H9 (cell line): ENCODE measurements around the gene PTPRN2. TPM values are rescaled to one million over a fixed set of nuclear protein-coding genes. Genes with fewer than 3 reads are reported as not detected.

Experiments
- DNase-seq: peaks from one replicate; pipeline ENCODE4 v3.0.0-alpha.2; 2017
- H2AFZ ChIP-seq: one replicate; pipeline ENCODE4 v1.6.1; 2013; ENCODE audit warnings: mild to moderate bottlenecking, low read length, control low read depth, moderate library complexity
- H2AK5ac ChIP-seq: 2 replicates; pipeline ENCODE4 v1.6.1; 2013; ENCODE audit warnings: low read length, control low read depth, mixed read lengths; ENCODE audit not compliant: insufficient read length
- H2BK120ac ChIP-seq: one replicate; pipeline ENCODE4 v1.6.1; 2013; ENCODE audit warnings: low read depth, mild to moderate bottlenecking, low read length, control low read depth, inconsistent platforms; ENCODE audit not compliant: poor library complexity, severe bottlenecking
- H2BK12ac ChIP-seq: 2 replicates; pipeline ENCODE4 v1.6.1; 2013; ENCODE audit warnings: low read length, control low read depth, mixed read lengths, low read depth; ENCODE audit not compliant: insufficient read length
- H2BK15ac ChIP-seq: 2 replicates; pipeline ENCODE4 v1.6.1; 2013; ENCODE audit warnings: low read depth, low read length, control low read depth
- H2BK20ac ChIP-seq: one replicate; pipeline ENCODE4 v1.6.1; 2013; ENCODE audit warnings: low read depth, mild to moderate bottlenecking, low read length, control low read depth, inconsistent platforms; ENCODE audit not compliant: poor library complexity, severe bottlenecking
- H2BK5ac ChIP-seq: 2 replicates; pipeline ENCODE4 v1.6.1; 2013; ENCODE audit warnings: low read length, control low read depth, mixed read lengths; ENCODE audit not compliant: insufficient read length
- H3K14ac ChIP-seq: 2 replicates; pipeline ENCODE4 v1.6.1; 2013; ENCODE audit warnings: low read length, control low read depth; ENCODE audit not compliant: insufficient read depth
- H3K18ac ChIP-seq: 2 replicates; pipeline ENCODE4 v1.6.1; 2013; ENCODE audit warnings: low read depth, mild to moderate bottlenecking, mixed read lengths, low read length, control low read depth; ENCODE audit not compliant: insufficient read length
- H3K23ac ChIP-seq: 2 replicates; pipeline ENCODE4 v1.6.1; 2013; ENCODE audit warnings: low read length, control low read depth, mixed read lengths, low read depth; ENCODE audit not compliant: insufficient read length
- H3K23me2 ChIP-seq: 2 replicates; pipeline ENCODE4 v1.6.1; 2013; ENCODE audit warnings: low read depth, mild to moderate bottlenecking, mixed read lengths, low read length, control low read depth; ENCODE audit not compliant: insufficient read length, poor library complexity, severe bottlenecking
- H3K27ac ChIP-seq: 2 replicates; pipeline ENCODE4 v1.5.1; 2013; ENCODE audit warnings: low read length, control low read depth, mixed read lengths, low read depth; ENCODE audit not compliant: insufficient read length
- H3K27me3 ChIP-seq: 2 replicates; pipeline ENCODE4 v1.6.1; 2013; ENCODE audit warnings: low read length, control low read depth, inconsistent platforms; ENCODE audit not compliant: insufficient read depth
- H3K4ac ChIP-seq: 2 replicates; pipeline ENCODE4 v1.6.1; 2013; ENCODE audit warnings: low read depth, mild to moderate bottlenecking, control low read depth, inconsistent platforms, low read length, moderate library complexity
- H3K4me1 ChIP-seq: 2 replicates; pipeline ENCODE4 v1.6.1; 2013; ENCODE audit warnings: low read length, control low read depth, inconsistent platforms; ENCODE audit not compliant: insufficient read depth
- H3K4me2 ChIP-seq: 2 replicates; pipeline ENCODE4 v1.6.1; 2013; ENCODE audit warnings: low read length, control low read depth, mixed read lengths; ENCODE audit not compliant: insufficient read length, insufficient read depth
- H3K56ac ChIP-seq: 2 replicates; pipeline ENCODE4 v1.6.1; 2013; ENCODE audit warnings: low read depth, mild to moderate bottlenecking, mixed read lengths, low read length, control low read depth; ENCODE audit not compliant: insufficient read length
- H3K79me1 ChIP-seq: 2 replicates; pipeline ENCODE4 v1.6.1; 2013; ENCODE audit warnings: low read depth, mild to moderate bottlenecking, moderate library complexity, low read length, control low read depth, inconsistent platforms; ENCODE audit not compliant: insufficient read depth, poor library complexity, severe bottlenecking
- H3K79me2 ChIP-seq: 2 replicates; pipeline ENCODE4 v1.6.1; 2013; ENCODE audit warnings: low read length, control low read depth, inconsistent platforms; ENCODE audit not compliant: insufficient read depth
- H3K9ac ChIP-seq: 2 replicates; pipeline ENCODE4 v1.6.1; 2013; ENCODE audit warnings: low read length, control low read depth, mixed read lengths; ENCODE audit not compliant: insufficient read length; ENCODE audit errors: extremely low read depth
- H3K9me3 ChIP-seq: one replicate; pipeline ENCODE4 v1.6.1; 2013; ENCODE audit warnings: low read depth, low read length, inconsistent platforms; ENCODE audit not compliant: control insufficient read depth
- H3T11ph ChIP-seq: one replicate; pipeline ENCODE4 v1.6.1; 2013; ENCODE audit warnings: mild to moderate bottlenecking, low read length, control low read depth, inconsistent platforms
- H4K20me1 ChIP-seq: one replicate; pipeline ENCODE4 v1.6.1; 2013; ENCODE audit not compliant: control insufficient read depth, insufficient read length, insufficient read depth
- H4K5ac ChIP-seq: 2 replicates; pipeline ENCODE4 v1.6.1; 2013; ENCODE audit warnings: low read depth, mild to moderate bottlenecking, mixed read lengths, low read length, control low read depth; ENCODE audit not compliant: insufficient read length
- H4K8ac ChIP-seq: replicated peaks from 2 replicates; pipeline ENCODE4 v1.6.1; 2013; ENCODE audit warnings: low read length, control low read depth, mixed read lengths, low read depth; ENCODE audit not compliant: insufficient read length
- H4K91ac ChIP-seq: 2 replicates; pipeline ENCODE4 v1.6.1; 2013; ENCODE audit warnings: low read depth, mild to moderate bottlenecking, moderate library complexity, mixed read lengths, low read length, control low read depth; ENCODE audit not compliant: insufficient read length
- H3K27ac Mint-ChIP-seq, 3 experiments: 2 replicates in 2 of 3; 3 replicates in 1 of 3; pipeline ENCODE4 v1.8.0; 2020 to 2021; ENCODE audit warnings: mixed read lengths in 3 of 3, mild to moderate bottlenecking in 1 of 3, moderate library complexity in 1 of 3
- H3K27me3 Mint-ChIP-seq: 2 replicates; pipeline ENCODE4 v1.8.0; 2021; ENCODE audit warnings: low read depth, mild to moderate bottlenecking, moderate library complexity, mixed read lengths
- H3K36me3 Mint-ChIP-seq, 3 experiments: 2 replicates in 2 of 3; 3 replicates in 1 of 3; pipeline ENCODE4 v1.8.0; 2020 to 2021; ENCODE audit warnings: low read depth in 3 of 3, mixed read lengths in 3 of 3; ENCODE audit not compliant: insufficient read depth in 1 of 3
- H3K4me1 Mint-ChIP-seq, 2 experiments: 2 replicates each; pipeline ENCODE4 v1.8.0; 2020; ENCODE audit warnings: mixed read lengths in 2 of 2
- H3K4me3 Mint-ChIP-seq, 2 experiments: 2 replicates in 1 of 2; 3 replicates in 1 of 2; pipeline ENCODE4 v1.8.0; 2020 to 2021; ENCODE audit warnings: mild to moderate bottlenecking in 2 of 2, mixed read lengths in 2 of 2, moderate library complexity in 1 of 2
- H3K9me3 Mint-ChIP-seq, 2 experiments: 2 replicates in 1 of 2; 3 replicates in 1 of 2; pipeline ENCODE4 v1.8.0; 2020; ENCODE audit warnings: mild to moderate bottlenecking in 2 of 2, mixed read lengths in 2 of 2, moderate library complexity in 1 of 2
- CTCF ChIP-seq: fragments of 200-600 bp; sonication (generic); conservative IDR thresholded peaks from 3 replicates; pipeline ENCODE4 v1.8.0; 2021; ENCODE audit warnings: antibody characterized with exemption, mild to moderate bottlenecking
- WGBS: extraction: QIAGEN DNeasy Blood & Tissue Kit; methylation state at CpG from one replicate; pipeline ENCODE4 v1.1.7; 2013; ENCODE audit warnings: missing lambda C conversion rate, low lambda C conversion rate, mixed read lengths; ENCODE audit not compliant: insufficient read length; ENCODE audit errors: extremely low coverage; 5-methylcytosine and 5-hydroxymethylcytosine counted together
- total RNA-seq: library from RNA; stranded (reverse); gene quantifications from 2 replicates; pipeline ENCODE4 v1.2.1, GENCODE V29; 2021

PTPRN2 gene
- total RNA-seq, 1 experiment from 2014 or later, result 5.2 TPM

GRCh38 chr7:157494506-157495176 lies 1093.0 kb downstream of the PTPRN2 start:
- H3K27ac Mint-ChIP-seq, result no peak overlapping the region

More at GRCh38 chr7:157494506-157495176, 1093.0 kb downstream of the PTPRN2 start:
- H2BK12ac ChIP-seq, result no peak overlapping the region
- H4K5ac ChIP-seq, result no peak overlapping the region
- Mint-ChIP-seq H3K27me3 (peaks cover 91% of the 10 kb centered on the region), H3K36me3 (no peaks in the 10 kb centered on the region; a peak in 1 of 7 replicates), H3K4me3 (no peak overlapping the region), H3K4me1 (peaks cover 0 to 6% of the 10 kb centered on the region in 2 experiments; a peak in 1 of 4 replicates), H3K9me3 (peaks cover 4 to 8% of the 10 kb centered on the region in 2 experiments; a peak in 4 of 5 replicates)
- no peak overlapping the region for H2AK5ac ChIP-seq
- no peak overlapping the region for H2BK20ac ChIP-seq
- H3K23ac ChIP-seq, result no peak overlapping the region
- H3K18ac ChIP-seq, result no peak overlapping the region
- H3K14ac ChIP-seq, result no peak overlapping the region; the same call in 1 of the 2 replicates
- no peak overlapping the region for H2BK5ac ChIP-seq
- TF ChIP-seq CTCF, result no peak
- H3K4ac ChIP-seq, result no peak overlapping the region
- no peak overlapping the region for H3K56ac ChIP-seq
- H3K9ac ChIP-seq, result no peak overlapping the region
- no CpG with 5 or more reads among the region's 12 CpGs for WGBS
- DNase-seq, result no peak
- no peaks in the 10 kb centered on the region for H3K79me1 ChIP-seq
- no peak overlapping the region for H3T11ph ChIP-seq
- H3K27me3 ChIP-seq, result peaks cover 1% of the 10 kb centered on the region; the same call in 1 of the 2 replicates
- no peak overlapping the region for H3K4me2 ChIP-seq
- no peak overlapping the region for H4K91ac ChIP-seq
- no peak overlapping the region for H2BK120ac ChIP-seq
- H2BK15ac ChIP-seq, result no peak overlapping the region
- no peaks in the 10 kb centered on the region for H3K4me1 ChIP-seq
- H3K23me2 ChIP-seq, result no peaks in the 10 kb centered on the region
- H3K27ac ChIP-seq, result no peak overlapping the region
- H3K79me2 ChIP-seq, result no peaks in the 10 kb centered on the region
- H3K9me3 ChIP-seq, result no peaks in the 10 kb centered on the region
- H4K8ac ChIP-seq, result no peak overlapping the region
- H2AFZ ChIP-seq, result no peak overlapping the region
- H4K20me1 ChIP-seq, result no peaks in the 10 kb centered on the region
